ENCODE data around the gene ATOSA.

ATOSA gene

GRCh38 chr15:52677593-52678467 is 1.4 kb downstream of the ATOSA start:
- Mint-ChIP-seq H3K4me1 (peaks cover 48% of the 10 kb centered on the region), H3K9me3 (no peaks in the 10 kb centered on the region), H3K4me3 (peak overlapping the region; percentile 98), H3K27me3 (no peaks in the 10 kb centered on the region), H3K36me3 (peaks cover 31% of the 10 kb centered on the region), H3K27ac (peak overlapping the region; percentile 96)
- CTCF ChIA-PET, result interaction anchor here (0.8 to 1.3 kb wide), 3 partner anchors 149 to 345 kb away, joined by 3 to 5 read pairs (median 4); partner anchors contain the start of gene MYO5A
- peak; percentile 73 for DNase-seq

DNA sequence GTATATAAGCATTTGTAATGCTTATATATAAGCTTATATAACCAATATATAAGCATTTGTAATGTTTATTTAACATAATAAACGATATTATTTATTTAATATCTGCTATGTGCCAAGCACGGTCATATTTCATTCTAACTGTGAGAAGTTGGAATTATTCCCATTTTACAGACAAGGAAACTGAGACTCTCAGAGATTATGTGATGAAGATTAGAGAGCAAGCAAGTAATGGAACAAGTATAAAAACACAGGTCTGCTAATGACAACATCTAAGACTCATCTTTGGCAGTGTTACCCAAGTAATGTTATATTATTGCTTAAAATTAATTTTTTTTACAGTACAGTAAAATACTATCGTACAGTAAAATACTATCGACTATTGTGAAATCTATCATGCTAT is 4.4 kb downstream of the ATOSA start:
- DNase-seq, result no peak
- Mint-ChIP-seq H3K36me3 (peaks cover 50% of the 10 kb centered on the region), H3K27me3 (no peaks in the 10 kb centered on the region), H3K27ac (no peak overlapping the region), H3K4me3 (no peak overlapping the region), H3K9me3 (no peaks in the 10 kb centered on the region), H3K4me1 (peaks cover 33% of the 10 kb centered on the region)
- CTCF ChIA-PET, result interaction anchor here (1.2 kb wide), 1 partner anchor 418 kb away, joined by 4 read pairs; no protein-coding TSS in a partner anchor

DNA sequence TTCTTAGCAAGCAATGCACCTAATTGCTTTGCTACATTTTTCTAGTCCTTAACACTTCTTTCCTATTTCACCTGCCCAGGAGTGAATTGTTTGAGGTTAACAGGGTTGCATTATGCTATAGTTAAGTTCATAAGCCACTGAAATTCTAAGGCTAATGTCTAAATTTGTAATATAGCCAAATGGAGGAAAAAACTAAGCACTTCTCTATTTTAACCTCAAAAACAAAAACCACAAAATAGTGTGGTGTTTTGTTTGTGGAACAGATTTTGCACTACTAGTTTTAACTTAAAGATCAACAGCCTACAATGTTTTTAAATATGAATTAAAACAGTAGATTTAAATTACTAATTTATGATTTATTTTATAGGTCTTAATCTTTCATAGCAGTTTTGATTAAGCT is 5.5 kb downstream of the ATOSA start:
- Mint-ChIP-seq H3K4me1 (peaks cover 31% of the 10 kb centered on the region), H3K9me3 (no peaks in the 10 kb centered on the region), H3K27me3 (no peaks in the 10 kb centered on the region), H3K4me3 (no peak overlapping the region), H3K27ac (no peak overlapping the region), H3K36me3 (peaks cover 57% of the 10 kb centered on the region)
- CTCF ChIA-PET, result interaction anchor here (1.2 kb wide), 1 partner anchor 417 kb away, joined by 4 read pairs; no protein-coding TSS in a partner anchor
- DNase-seq, result no peak

GRCh38 chr15:52673312-52673711 is 5.9 kb downstream of the ATOSA start:
- Mint-ChIP-seq H3K27ac (no peak overlapping the region), H3K9me3 (no peaks in the 10 kb centered on the region), H3K36me3 (peaks cover 57% of the 10 kb centered on the region), H3K4me3 (no peak overlapping the region), H3K4me1 (peaks cover 31% of the 10 kb centered on the region), H3K27me3 (no peaks in the 10 kb centered on the region)
- DNase-seq, result no peak
- CTCF ChIA-PET, result no interaction called here

- Mint-ChIP-seq H3K4me3 (no peak overlapping the region), H3K4me1 (peaks cover 31% of the 10 kb centered on the region), H3K27me3 (no peaks in the 10 kb centered on the region), H3K9me3 (no peaks in the 10 kb centered on the region), H3K27ac (no peak overlapping the region), H3K36me3 (peaks cover 58% of the 10 kb centered on the region)
- CTCF ChIA-PET, result no interaction called here
- no peak for DNase-seq
Observed at GRCh38 chr15:52672661-52673060, 6.5 kb downstream of the ATOSA start.

- H3K27ac Mint-ChIP-seq, result no peak overlapping the region
- no peak overlapping the region for H3K4me3 Mint-ChIP-seq
- no peaks in the 10 kb centered on the region for H3K9me3 Mint-ChIP-seq
- CTCF ChIA-PET, result interaction anchor here (0.9 to 1.1 kb wide), 2 partner anchors 12 to 453 kb away, joined by 3 read pairs; no protein-coding TSS in a partner anchor
- peaks cover 10% of the 10 kb centered on the region for H3K4me1 Mint-ChIP-seq
- no peaks in the 10 kb centered on the region for H3K27me3 Mint-ChIP-seq
- peaks cover 52% of the 10 kb centered on the region for H3K36me3 Mint-ChIP-seq
- no peak for DNase-seq
Observed at GRCh38 chr15:52670087-52670486, 9.1 kb downstream of the ATOSA start.

DNA sequence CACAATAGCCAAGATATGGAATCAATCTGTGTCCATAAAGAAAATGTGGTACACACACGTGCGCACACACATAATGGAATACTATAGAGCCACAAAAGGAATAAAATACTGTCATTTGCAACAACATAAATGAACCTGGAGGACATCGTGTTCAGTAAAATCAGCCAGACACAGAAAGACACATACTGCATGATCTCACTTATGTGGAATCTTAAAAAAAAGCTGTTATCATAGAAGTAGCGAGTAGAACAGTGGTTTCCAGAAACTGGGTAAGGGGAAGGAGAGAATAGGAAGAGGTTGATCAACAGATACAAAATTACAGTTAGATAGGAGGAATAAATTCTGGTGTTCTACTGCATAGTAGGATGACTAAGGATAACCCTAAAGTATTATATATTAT is 11.1 kb downstream of the ATOSA start:
- Mint-ChIP-seq H3K4me1 (peaks cover 5% of the 10 kb centered on the region), H3K27me3 (no peaks in the 10 kb centered on the region), H3K36me3 (peaks cover 54% of the 10 kb centered on the region), H3K27ac (no peak overlapping the region), H3K9me3 (no peaks in the 10 kb centered on the region), H3K4me3 (no peak overlapping the region)
- DNase-seq, result no peak
- CTCF ChIA-PET, result no interaction called here

GRCh38 chr15:52667597-52667996 is 11.6 kb downstream of the ATOSA start:
- Mint-ChIP-seq H3K36me3 (peaks cover 52% of the 10 kb centered on the region), H3K27me3 (no peaks in the 10 kb centered on the region), H3K27ac (no peak overlapping the region), H3K4me1 (peaks cover 2% of the 10 kb centered on the region), H3K4me3 (no peak overlapping the region), H3K9me3 (no peaks in the 10 kb centered on the region)
- CTCF ChIA-PET, result no interaction called here
- DNase-seq, result no peak

- Mint-ChIP-seq H3K4me3 (no peak overlapping the region), H3K4me1 (peaks cover 20% of the 10 kb centered on the region), H3K36me3 (peaks cover 53% of the 10 kb centered on the region), H3K27ac (no peak overlapping the region), H3K27me3 (no peaks in the 10 kb centered on the region), H3K9me3 (no peaks in the 10 kb centered on the region)
- CTCF ChIA-PET, result no interaction called here
- DNase-seq, result no peak
Observed at GRCh38 chr15:52663536-52664294, 15.5 kb downstream of the ATOSA start.

GRCh38 chr15:52661909-52662308 is 17.3 kb downstream of the ATOSA start:
- Mint-ChIP-seq H3K4me1 (peaks cover 25% of the 10 kb centered on the region), H3K36me3 (peaks cover 58% of the 10 kb centered on the region), H3K4me3 (no peak overlapping the region), H3K9me3 (no peaks in the 10 kb centered on the region), H3K27ac (peak overlapping the region; percentile 22), H3K27me3 (no peaks in the 10 kb centered on the region)
- CTCF ChIA-PET, result no interaction called here
- DNase-seq, result no peak

GRCh38 chr15:52660192-52660591 is 19.0 kb downstream of the ATOSA start:
- Mint-ChIP-seq H3K4me3 (no peak overlapping the region), H3K4me1 (peaks cover 25% of the 10 kb centered on the region), H3K9me3 (no peaks in the 10 kb centered on the region), H3K27ac (no peak overlapping the region), H3K27me3 (no peaks in the 10 kb centered on the region), H3K36me3 (peaks cover 55% of the 10 kb centered on the region)
- DNase-seq, result no peak
- CTCF ChIA-PET, result no interaction called here

DNA sequence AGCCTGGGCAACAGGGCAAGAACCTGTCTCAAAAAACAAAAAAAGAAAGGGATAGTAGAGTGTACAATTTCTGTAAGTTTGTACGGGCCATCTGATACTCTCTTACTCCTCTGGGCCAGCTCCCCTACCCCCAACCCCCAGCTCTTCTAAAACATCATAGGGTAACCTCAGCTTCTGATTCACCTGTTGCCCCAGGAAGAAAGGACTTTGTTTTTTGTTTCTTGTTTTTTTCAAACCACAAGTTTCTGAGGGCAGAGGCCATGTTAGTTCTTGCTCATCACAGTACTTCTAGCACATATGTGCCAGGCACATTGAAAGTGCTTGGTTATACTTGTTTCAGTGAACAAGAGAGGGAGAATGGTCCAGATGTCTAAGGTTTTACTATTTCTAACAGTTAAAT is 20.2 kb downstream of the ATOSA start:
- Mint-ChIP-seq H3K4me3 (no peak overlapping the region), H3K27ac (peak overlapping the region; percentile 62), H3K36me3 (peaks cover 56% of the 10 kb centered on the region), H3K4me1 (peaks cover 25% of the 10 kb centered on the region), H3K27me3 (no peaks in the 10 kb centered on the region), H3K9me3 (no peaks in the 10 kb centered on the region)
- CTCF ChIA-PET, result interaction anchor here (1.4 kb wide), 1 partner anchor 12 kb away, joined by 3 read pairs; no protein-coding TSS in a partner anchor
- peak; percentile 39 for DNase-seq

GRCh38 chr15:52657338-52657737 is 21.9 kb downstream of the ATOSA start:
- Mint-ChIP-seq H3K4me1 (peaks cover 23% of the 10 kb centered on the region), H3K27me3 (no peaks in the 10 kb centered on the region), H3K27ac (no peak overlapping the region), H3K36me3 (peaks cover 59% of the 10 kb centered on the region), H3K4me3 (no peak overlapping the region), H3K9me3 (no peaks in the 10 kb centered on the region)
- DNase-seq, result no peak
- CTCF ChIA-PET, result interaction anchor here (1.2 kb wide), 1 partner anchor 396 kb away, joined by 3 read pairs; no protein-coding TSS in a partner anchor

- Mint-ChIP-seq H3K27me3 (no peaks in the 10 kb centered on the region), H3K4me1 (peaks cover 20% of the 10 kb centered on the region), H3K4me3 (no peak overlapping the region), H3K27ac (no peak overlapping the region), H3K36me3 (peaks cover 51% of the 10 kb centered on the region), H3K9me3 (no peaks in the 10 kb centered on the region)
- CTCF ChIA-PET, result no interaction called here
- no peak for DNase-seq
Observed at GRCh38 chr15:52656412-52656811, 22.8 kb downstream of the ATOSA start.

Measured in activated naive CD4-positive, alpha-beta T cell treated with anti-CD3 and anti-CD28 coated beads, Interleukin-2, amount 10 ng/mL, durations not matched to agents 7 days and 5 days (primary cell).